Endothelial cell (in vitro differentiated cells): ENCODE results near the gene CYSLTR2. TPM values are rescaled to one million over a fixed set of nuclear protein-coding genes. Genes with fewer than 3 reads are reported as not detected.

ENCODE experiments used
- DNase-seq: peaks from one replicate; pipeline ENCODE4 v3.0.0; 2021; ENCODE audit warnings: low spot score
- H3K27ac Mint-ChIP-seq: one replicate; pipeline ENCODE4 v1.8.0; 2021; ENCODE audit warnings: mixed read lengths, inconsistent platforms; ENCODE audit not compliant: unreplicated experiment
- H3K27me3 Mint-ChIP-seq: one replicate; pipeline ENCODE4 v1.8.0; 2021; ENCODE audit warnings: mild to moderate bottlenecking, moderate library complexity, mixed read lengths, inconsistent platforms; ENCODE audit not compliant: unreplicated experiment
- H3K36me3 Mint-ChIP-seq: one replicate; pipeline ENCODE4 v1.8.0; 2021; ENCODE audit warnings: mild to moderate bottlenecking, low read depth, mixed read lengths, inconsistent platforms; ENCODE audit not compliant: unreplicated experiment
- H3K4me1 Mint-ChIP-seq: one replicate; pipeline ENCODE4 v1.8.0; 2021; ENCODE audit warnings: mild to moderate bottlenecking, mixed read lengths, inconsistent platforms; ENCODE audit not compliant: unreplicated experiment
- H3K4me3 Mint-ChIP-seq: one replicate; pipeline ENCODE4 v1.8.0; 2021; ENCODE audit warnings: mild to moderate bottlenecking, mixed read lengths, inconsistent platforms; ENCODE audit not compliant: unreplicated experiment
- H3K9me3 Mint-ChIP-seq: one replicate; pipeline ENCODE4 v1.8.0; 2021; ENCODE audit warnings: mixed read lengths, inconsistent platforms; ENCODE audit not compliant: unreplicated experiment
- CTCF ChIP-seq: fragments of 200-600 bp; sonication (generic); IDR thresholded peaks from one replicate; pipeline ENCODE4 v1.5.0; 2021; ENCODE audit warnings: antibody characterized with exemption; ENCODE audit not compliant: unreplicated experiment
- total RNA-seq: library from RNA; stranded (reverse); fragmentation: NEBNext Ultra II Directional; extraction: Animal tissue kit (Norgen Biotek cat#: 25700); gene quantifications from one replicate; pipeline ENCODE4 v1.2.1, GENCODE V29; 2021; ENCODE audit not compliant: unreplicated experiment

The CYSLTR2 gene
- total RNA-seq, 1 donor from 2014 or later = not detected

GRCh38 chr13:48737689-48738088 is 84.0 kb downstream of the CYSLTR2 start:
- no peak for DNase-seq
- no peak overlapping the region for H3K4me3 Mint-ChIP-seq
- no peaks in the 10 kb centered on the region for H3K9me3 Mint-ChIP-seq
- H3K4me1 Mint-ChIP-seq = peaks cover 3% of the 10 kb centered on the region
- TF ChIP-seq CTCF = no peak
- no peak overlapping the region for H3K27ac Mint-ChIP-seq
- peaks cover 3% of the 10 kb centered on the region for H3K27me3 Mint-ChIP-seq
- H3K36me3 Mint-ChIP-seq = no peaks in the 10 kb centered on the region

DNA sequence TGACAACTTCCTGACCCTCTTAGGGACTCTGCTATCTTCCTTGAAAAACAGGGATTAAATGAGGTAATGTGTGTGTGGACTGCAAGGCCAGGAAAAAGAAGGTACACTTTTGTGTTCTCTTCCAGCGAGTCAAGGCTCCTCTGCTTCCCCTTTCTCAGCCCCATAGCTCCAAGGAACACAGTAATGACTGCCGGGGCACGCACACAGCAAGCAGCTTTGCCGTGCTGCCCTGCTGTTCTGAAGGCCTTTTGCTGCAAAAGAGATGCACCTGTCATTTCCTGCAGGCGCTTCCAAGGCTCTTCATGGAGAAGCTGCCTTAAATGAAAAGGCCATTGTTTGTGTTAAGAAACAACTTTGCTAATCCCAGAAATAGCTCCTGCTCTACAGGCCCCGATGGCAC is 84.6 kb downstream of the CYSLTR2 start:
- TF ChIP-seq CTCF = no peak
- no peak overlapping the region for H3K4me3 Mint-ChIP-seq
- no peaks in the 10 kb centered on the region for H3K9me3 Mint-ChIP-seq
- peaks cover 3% of the 10 kb centered on the region for H3K27me3 Mint-ChIP-seq
- no peak overlapping the region for H3K27ac Mint-ChIP-seq
- DNase-seq = no peak
- H3K36me3 Mint-ChIP-seq = no peaks in the 10 kb centered on the region
- H3K4me1 Mint-ChIP-seq = peaks cover 3% of the 10 kb centered on the region

DNA sequence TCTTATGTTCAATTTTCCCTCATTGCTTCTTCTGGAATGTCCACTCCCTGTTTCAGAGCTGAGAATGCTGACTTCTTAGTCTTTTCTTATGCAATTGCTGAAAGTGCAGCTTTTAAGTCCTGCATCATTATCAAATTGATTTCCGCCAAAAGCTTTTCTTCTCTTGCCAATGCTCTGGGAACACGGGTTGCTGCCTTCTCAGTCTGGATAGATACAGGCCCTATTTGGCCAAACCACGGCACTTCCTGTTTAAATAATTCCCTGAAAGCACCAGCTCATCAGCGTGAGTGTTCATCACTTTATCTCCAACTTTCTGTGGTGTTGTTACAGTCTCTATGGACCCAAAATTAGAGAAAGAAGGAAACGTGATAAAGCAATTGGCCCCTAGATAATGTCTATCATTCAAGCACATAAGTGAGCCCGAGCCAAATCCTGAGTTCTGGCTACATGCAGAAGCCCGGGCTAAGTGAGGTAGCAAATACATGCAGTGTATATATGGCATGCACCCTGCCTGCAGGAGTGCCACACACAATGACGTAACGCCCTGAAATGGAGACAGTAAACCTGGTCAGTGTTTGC is 85.7 kb downstream of the CYSLTR2 start:
- Mint-ChIP-seq H3K27ac (no peak overlapping the region), H3K9me3 (no peaks in the 10 kb centered on the region), H3K4me1 (peaks cover 3% of the 10 kb centered on the region), H3K4me3 (no peak overlapping the region), H3K36me3 (no peaks in the 10 kb centered on the region), H3K27me3 (peaks cover 3% of the 10 kb centered on the region)
- TF ChIP-seq CTCF = no peak
- no peak for DNase-seq

DNA sequence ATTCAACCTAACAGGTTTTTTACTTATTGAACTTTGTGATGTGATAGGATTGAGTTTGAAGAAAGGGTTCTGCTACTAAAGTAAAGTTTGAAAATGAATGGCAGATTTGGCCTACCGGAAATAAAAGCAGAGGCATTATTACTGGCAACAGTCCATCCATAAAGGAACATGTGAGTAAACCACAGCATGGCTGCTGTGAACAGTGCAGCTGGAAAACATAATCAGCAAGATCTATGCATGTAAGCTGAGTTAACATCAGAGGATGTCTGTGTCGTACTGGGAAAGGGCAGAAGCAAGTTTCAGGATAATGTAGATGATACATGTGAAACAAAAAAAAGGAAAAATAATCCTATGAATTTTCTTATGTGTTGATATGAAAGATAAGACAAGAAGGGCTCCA is 87.6 kb downstream of the CYSLTR2 start:
- no peak overlapping the region for H3K4me3 Mint-ChIP-seq
- peaks cover 3% of the 10 kb centered on the region for H3K27me3 Mint-ChIP-seq
- no peaks in the 10 kb centered on the region for H3K4me1 Mint-ChIP-seq
- H3K9me3 Mint-ChIP-seq = no peaks in the 10 kb centered on the region
- no peaks in the 10 kb centered on the region for H3K36me3 Mint-ChIP-seq
- DNase-seq = no peak
- no peak overlapping the region for H3K27ac Mint-ChIP-seq
- TF ChIP-seq CTCF = no peak

- no peaks in the 10 kb centered on the region for H3K36me3 Mint-ChIP-seq
Measured at GRCh38 chr13:48746821-48747220, 93.1 kb downstream of the CYSLTR2 start.

More at GRCh38 chr13:48746821-48747220, 93.1 kb downstream of the CYSLTR2 start:
- Mint-ChIP-seq H3K27ac (no peak overlapping the region), H3K4me1 (no peaks in the 10 kb centered on the region), H3K9me3 (no peaks in the 10 kb centered on the region), H3K4me3 (no peak overlapping the region), H3K27me3 (no peaks in the 10 kb centered on the region)
- TF ChIP-seq CTCF = no peak
- no peak for DNase-seq
